ENCODE results near the gene DMTF1.
"Not testable (repeated sequence)": the region's sequence is repeated elsewhere in the genome, so short reads cannot be mapped to it uniquely, and the experiment has no call there.

DMTF1 gene

GRCh38 chr7:87192784-87193487, 40.7 kb downstream of the DMTF1 start:
- no peak for DNase-seq (ENCODE audit: low read depth, low spot score)

- no peak for DNase-seq (ENCODE audit: low read depth, low spot score)
Measured at GRCh38 chr7:87193912-87194311, 41.7 kb downstream of the DMTF1 start.

- DNase-seq (ENCODE audit: low read depth, low spot score), result peak; percentile 17
Measured at GRCh38 chr7:87199241-87199640, 47.0 kb downstream of the DMTF1 start.

- no peak for DNase-seq (ENCODE audit: low read depth, low spot score)
Measured at GRCh38 chr7:87199700-87200450, 47.6 kb downstream of the DMTF1 start.

GRCh38 chr7:87202208-87202607, 50.0 kb downstream of the DMTF1 start:
- DNase-seq (ENCODE audit: low read depth, low spot score), result no peak

GRCh38 chr7:87202705-87203104, 50.5 kb downstream of the DMTF1 start:
- no peak for DNase-seq (ENCODE audit: low read depth, low spot score)

GRCh38 chr7:87203929-87204328, 51.7 kb downstream of the DMTF1 start:
- DNase-seq (ENCODE audit: low read depth, low spot score), result not testable (repeated sequence)

- no peak for DNase-seq (ENCODE audit: low read depth, low spot score)
Measured at GRCh38 chr7:87204933-87205332, 52.7 kb downstream of the DMTF1 start.

- not testable (repeated sequence) for DNase-seq (ENCODE audit: low read depth, low spot score)
Measured at GRCh38 chr7:87205701-87206100, 53.4 kb downstream of the DMTF1 start.

- DNase-seq (ENCODE audit: low read depth, low spot score), result no peak
Measured at GRCh38 chr7:87206361-87206760, 54.1 kb downstream of the DMTF1 start.

GRCh38 chr7:87209295-87209924, 57.2 kb downstream of the DMTF1 start:
- no peak for DNase-seq (ENCODE audit: low read depth, low spot score)

- DNase-seq (ENCODE audit: low read depth, low spot score), result no peak
Measured at GRCh38 chr7:87210506-87210905, 58.3 kb downstream of the DMTF1 start.

- DNase-seq (ENCODE audit: low read depth, low spot score), result no peak
Measured at GRCh38 chr7:87212498-87212897, 60.2 kb downstream of the DMTF1 start.

GRCh38 chr7:87213252-87213651, 61.0 kb downstream of the DMTF1 start:
- no peak for DNase-seq (ENCODE audit: low read depth, low spot score)

GRCh38 chr7:87213811-87214210, 61.6 kb downstream of the DMTF1 start:
- DNase-seq (ENCODE audit: low read depth, low spot score), result no peak

- DNase-seq (ENCODE audit: low read depth, low spot score), result no peak
Measured at GRCh38 chr7:87215046-87215445, 62.8 kb downstream of the DMTF1 start.

- no peak for DNase-seq (ENCODE audit: low read depth, low spot score)
Measured at GRCh38 chr7:87216701-87217508, 64.7 kb downstream of the DMTF1 start.

- DNase-seq (ENCODE audit: low read depth, low spot score), result no peak
Measured at GRCh38 chr7:87217983-87218653, 65.9 kb downstream of the DMTF1 start.

GRCh38 chr7:87218796-87219544, 66.7 kb downstream of the DMTF1 start:
- DNase-seq (ENCODE audit: low read depth, low spot score), result peak; percentile 60

- peak; percentile 77 for DNase-seq (ENCODE audit: low read depth, low spot score)
Measured at GRCh38 chr7:87219545-87220025, 67.3 kb downstream of the DMTF1 start, which contains the start of gene TMEM243. Gene TMEM243, minus strand, starts transcription at chr7:87219732. Its CDS starts 229 bp downstream, at chr7:87219503.

Measured in astrocyte of the hippocampus (primary cell).